ENCODE results near the gene RPS18.

DNA sequence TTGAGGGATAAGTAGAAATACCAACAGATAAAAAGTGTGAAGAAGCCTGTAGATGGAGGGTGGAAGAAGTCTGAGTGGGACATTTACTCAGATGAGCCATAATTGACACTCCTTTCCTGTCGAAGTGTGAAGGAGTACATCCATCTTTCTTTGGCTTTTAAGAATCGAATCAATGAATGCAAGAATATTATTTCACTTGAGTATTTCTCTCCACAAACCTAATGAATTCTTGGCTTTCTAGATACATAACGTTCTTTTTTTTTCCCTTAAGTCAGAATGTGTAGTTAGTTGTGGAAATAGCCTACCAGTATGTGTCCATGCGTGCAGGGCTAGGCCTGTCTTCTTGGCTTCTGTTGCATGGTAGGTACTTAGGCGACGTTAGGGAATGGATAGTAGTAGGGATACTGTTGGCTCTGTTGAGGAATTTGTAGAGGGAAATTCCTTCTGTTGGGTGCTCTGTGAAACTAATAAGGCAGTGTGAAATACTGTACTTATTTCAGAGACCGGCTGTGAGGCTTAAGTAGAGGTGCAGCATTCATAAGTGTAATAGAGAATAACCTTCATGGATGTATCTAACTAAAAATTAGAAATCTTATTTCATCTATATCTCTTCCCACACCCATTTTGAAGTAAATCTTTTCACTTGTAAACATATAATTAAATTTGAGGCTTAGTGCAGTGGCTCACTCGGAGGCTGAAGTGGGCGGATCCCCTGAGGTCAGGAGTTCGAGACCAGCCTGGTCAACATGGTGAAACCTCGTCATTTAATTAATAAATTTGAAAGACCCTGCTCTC is 1.5 kb downstream of the RPS18 start:
- no peak for TF ChIP-seq CTCF (IDR thresholded peaks at IDR 0.05; ENCODE audit: insufficient read depth, low read depth, low read length)
- TF ChIP-seq EZH2 (IDR thresholded peaks at IDR 0.05; ENCODE audit: insufficient read depth, low read length), result no peak
